ENCODE data around the gene MSGN1.
A peak's percentile ranks its signal among the peaks of the same experiment; 100 is the strongest.

GRCh38 chr2:17830053-17831034 lies 14.1 kb downstream of the MSGN1 start:
- TF ChIP-seq CTCF (IDR thresholded peaks at IDR 0.05) (peak; percentile 77 to 91 (median 80)), POLR2A (IDR thresholded peaks at IDR 0.05) (no peak)

Measured in esophagus squamous epithelium (tissue), 4 donors.